Activated T-helper 2 cell treated with anti-CD3 and anti-CD28 coated beads, Interferon-gamma antibody, Interleukin-2, Interleukin-4, amounts not matched to agents 10 μg/mL and 5 μg/mL and 100 μg/mL, durations not matched to agents 14 hours and 24 hours and 36 hours (primary cell): ENCODE results near the gene NTHL1. TPM values are rescaled to one million over a fixed set of nuclear protein-coding genes. Genes with fewer than 3 reads are reported as not detected.

Experiments used
- DNase-seq: peaks from one replicate; pipeline ENCODE4 v3.0.0; 2021; ENCODE audit warnings: low spot score
- H3K27ac Mint-ChIP-seq: one replicate; pipeline ENCODE4 v1.8.0; 2021; ENCODE audit warnings: mixed read lengths
- H3K27me3 Mint-ChIP-seq: one replicate; pipeline ENCODE4 v1.8.0; 2021; ENCODE audit warnings: low read depth, mixed read lengths
- H3K36me3 Mint-ChIP-seq: one replicate; pipeline ENCODE4 v1.8.0; 2021; ENCODE audit warnings: low read depth, mixed read lengths
- H3K4me1 Mint-ChIP-seq: one replicate; pipeline ENCODE4 v1.8.0; 2021; ENCODE audit warnings: low read depth, mixed read lengths
- H3K4me3 Mint-ChIP-seq: one replicate; pipeline ENCODE4 v1.8.0; 2021; ENCODE audit warnings: low read depth, mild to moderate bottlenecking, moderate library complexity, mixed read lengths
- H3K9me3 Mint-ChIP-seq: one replicate; pipeline ENCODE4 v1.8.0; 2021; ENCODE audit warnings: mixed read lengths
- intact Hi-C: fragments of 100-400 bp; cut with micrococcal nuclease; formaldehyde crosslinking; loops from one replicate; pipeline ENCODE4 v1.15.1; 2023
- total RNA-seq: library from RNA; stranded (reverse); gene quantifications from 2 replicates; pipeline ENCODE4 v1.2.3, GENCODE V29; 2022

NTHL1 gene
- total RNA-seq, 1 donor from 2014 or later = 43.5 TPM

GRCh38 chr16:2081201-2082084 lies 33.8 kb upstream of the NTHL1 start:
- H3K4me3 Mint-ChIP-seq = no peak overlapping the region

GRCh38 chr16:2079991-2080390 lies 32.4 kb upstream of the NTHL1 start:
- Mint-ChIP-seq H3K36me3 (peaks cover 8% of the 10 kb centered on the region), H3K9me3 (no peaks in the 10 kb centered on the region), H3K27ac (no peak overlapping the region), H3K4me1 (no peaks in the 10 kb centered on the region), H3K4me3 (no peak overlapping the region), H3K27me3 (no peaks in the 10 kb centered on the region)
- intact Hi-C loops = no loop called here
- no peak for DNase-seq

More at GRCh38 chr16:2081201-2082084, 33.8 kb upstream of the NTHL1 start:
- H3K4me1 Mint-ChIP-seq = no peaks in the 10 kb centered on the region
- intact Hi-C loops = no loop called here
- peaks cover 3% of the 10 kb centered on the region for H3K36me3 Mint-ChIP-seq
- H3K27ac Mint-ChIP-seq = no peak overlapping the region
- no peaks in the 10 kb centered on the region for H3K9me3 Mint-ChIP-seq
- H3K27me3 Mint-ChIP-seq = no peaks in the 10 kb centered on the region
- DNase-seq = no peak

GRCh38 chr16:2079311-2079800 lies 31.7 kb upstream of the NTHL1 start:
- H3K9me3 Mint-ChIP-seq = no peaks in the 10 kb centered on the region
- intact Hi-C loops = no loop called here
- H3K36me3 Mint-ChIP-seq = peaks cover 14% of the 10 kb centered on the region
- H3K27me3 Mint-ChIP-seq = no peaks in the 10 kb centered on the region
- no peak overlapping the region for H3K27ac Mint-ChIP-seq
- H3K4me3 Mint-ChIP-seq = no peak overlapping the region
- H3K4me1 Mint-ChIP-seq = no peaks in the 10 kb centered on the region
- no peak for DNase-seq

- intact Hi-C loops = no loop called here
- Mint-ChIP-seq H3K36me3 (peaks cover 14% of the 10 kb centered on the region), H3K27me3 (no peaks in the 10 kb centered on the region), H3K27ac (no peak overlapping the region), H3K4me1 (no peaks in the 10 kb centered on the region), H3K4me3 (no peak overlapping the region), H3K9me3 (no peaks in the 10 kb centered on the region)
- DNase-seq = no peak
These were observed 31.1 kb upstream of the NTHL1 start for GRCh38 chr16:2078691-2079090.

- H3K27ac Mint-ChIP-seq = no peak overlapping the region
- peaks cover 14% of the 10 kb centered on the region for H3K36me3 Mint-ChIP-seq
- no peak overlapping the region for H3K4me3 Mint-ChIP-seq
- H3K9me3 Mint-ChIP-seq = no peaks in the 10 kb centered on the region
- no peaks in the 10 kb centered on the region for H3K27me3 Mint-ChIP-seq
- intact Hi-C loops = no loop called here
- no peaks in the 10 kb centered on the region for H3K4me1 Mint-ChIP-seq
- no peak for DNase-seq
These were observed 30.5 kb upstream of the NTHL1 start for GRCh38 chr16:2078096-2078495.

GRCh38 chr16:2077696-2078095 lies 30.1 kb upstream of the NTHL1 start:
- intact Hi-C loops = no loop called here
- no peak for DNase-seq
- H3K27me3 Mint-ChIP-seq = no peaks in the 10 kb centered on the region
- peaks cover 14% of the 10 kb centered on the region for H3K36me3 Mint-ChIP-seq
- H3K4me1 Mint-ChIP-seq = no peaks in the 10 kb centered on the region
- H3K9me3 Mint-ChIP-seq = no peaks in the 10 kb centered on the region
- H3K27ac Mint-ChIP-seq = no peak overlapping the region
- H3K4me3 Mint-ChIP-seq = no peak overlapping the region

GRCh38 chr16:2077016-2077415 lies 29.4 kb upstream of the NTHL1 start:
- H3K27me3 Mint-ChIP-seq = no peaks in the 10 kb centered on the region
- H3K4me1 Mint-ChIP-seq = no peaks in the 10 kb centered on the region
- no peaks in the 10 kb centered on the region for H3K9me3 Mint-ChIP-seq
- H3K4me3 Mint-ChIP-seq = no peak overlapping the region
- intact Hi-C loops = no loop called here
- DNase-seq = no peak
- peaks cover 11% of the 10 kb centered on the region for H3K36me3 Mint-ChIP-seq
- H3K27ac Mint-ChIP-seq = no peak overlapping the region

GRCh38 chr16:2076072-2076865 lies 28.6 kb upstream of the NTHL1 start:
- H3K4me1 Mint-ChIP-seq = no peaks in the 10 kb centered on the region
- intact Hi-C loops = no loop called here
- H3K36me3 Mint-ChIP-seq = peaks cover 11% of the 10 kb centered on the region
- no peaks in the 10 kb centered on the region for H3K9me3 Mint-ChIP-seq
- no peak overlapping the region for H3K4me3 Mint-ChIP-seq
- no peak for DNase-seq
- H3K27ac Mint-ChIP-seq = no peak overlapping the region
- no peaks in the 10 kb centered on the region for H3K27me3 Mint-ChIP-seq

- Mint-ChIP-seq H3K4me3 (no peak overlapping the region), H3K4me1 (no peaks in the 10 kb centered on the region), H3K27me3 (no peaks in the 10 kb centered on the region), H3K36me3 (peaks cover 11% of the 10 kb centered on the region), H3K9me3 (no peaks in the 10 kb centered on the region), H3K27ac (no peak overlapping the region)
- intact Hi-C loops = no loop called here
- DNase-seq = no peak
These were observed 28.0 kb upstream of the NTHL1 start for GRCh38 chr16:2075631-2076030.

- H3K27me3 Mint-ChIP-seq = no peaks in the 10 kb centered on the region
- H3K36me3 Mint-ChIP-seq = peaks cover 16% of the 10 kb centered on the region
- no peaks in the 10 kb centered on the region for H3K9me3 Mint-ChIP-seq
- H3K4me1 Mint-ChIP-seq = no peaks in the 10 kb centered on the region
- H3K27ac Mint-ChIP-seq = no peak overlapping the region
- DNase-seq = no peak
- H3K4me3 Mint-ChIP-seq = no peak overlapping the region
- intact Hi-C loops = no loop called here
These were observed 26.4 kb upstream of the NTHL1 start for GRCh38 chr16:2074071-2074470.

GRCh38 chr16:2072926-2073325 lies 25.3 kb upstream of the NTHL1 start:
- H3K9me3 Mint-ChIP-seq = no peaks in the 10 kb centered on the region
- H3K4me1 Mint-ChIP-seq = no peaks in the 10 kb centered on the region
- H3K4me3 Mint-ChIP-seq = no peak overlapping the region
- intact Hi-C loops = no loop called here
- H3K27me3 Mint-ChIP-seq = no peaks in the 10 kb centered on the region
- no peak overlapping the region for H3K27ac Mint-ChIP-seq
- peaks cover 19% of the 10 kb centered on the region for H3K36me3 Mint-ChIP-seq
- no peak for DNase-seq

GRCh38 chr16:2071454-2072202 lies 24.0 kb upstream of the NTHL1 start:
- H3K36me3 Mint-ChIP-seq = peaks cover 19% of the 10 kb centered on the region
- no peaks in the 10 kb centered on the region for H3K27me3 Mint-ChIP-seq
- no peak for DNase-seq
- intact Hi-C loops = no loop called here
- no peak overlapping the region for H3K4me3 Mint-ChIP-seq
- no peak overlapping the region for H3K27ac Mint-ChIP-seq
- no peaks in the 10 kb centered on the region for H3K9me3 Mint-ChIP-seq
- no peaks in the 10 kb centered on the region for H3K4me1 Mint-ChIP-seq
